Measurements from ENCODE around the gene KPNA3.

The KPNA3 gene

DNA sequence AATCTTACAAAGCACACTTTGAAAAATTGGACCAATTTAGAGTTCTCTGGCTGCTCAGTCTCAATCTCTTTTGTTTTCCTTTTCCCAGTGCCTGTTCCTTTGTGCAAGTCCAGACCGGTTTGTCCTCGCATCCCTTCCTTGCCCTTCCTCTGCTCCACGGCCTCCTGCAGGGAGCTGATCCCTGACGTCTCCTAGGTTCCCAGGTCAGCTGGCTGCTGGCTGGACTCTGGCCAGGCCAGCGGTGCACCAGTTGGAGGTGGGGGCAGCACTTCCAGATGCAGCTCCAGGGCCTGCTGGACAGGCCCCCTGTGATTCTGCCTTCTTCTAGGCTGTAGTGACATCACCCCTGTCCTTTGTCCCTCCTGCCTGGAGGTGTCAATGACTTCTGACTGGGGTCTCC lies 44.0 kb upstream of the KPNA3 start:
- Histone ChIP-seq H3K27me3 (no peaks in the 10 kb centered on the region), H3K4me1 (no peaks in the 10 kb centered on the region), H3K9me3 (no peaks in the 10 kb centered on the region), H3K4me3 (no peak overlapping the region), H3K36me3 (no peaks in the 10 kb centered on the region), H3K27ac (no peak overlapping the region)
- DNase-seq = no peak
- intact Hi-C loops (cut with DNase I; ENCODE audit: low total_unique reads) = no loop called here
- TF ChIP-seq, protein P1, sequence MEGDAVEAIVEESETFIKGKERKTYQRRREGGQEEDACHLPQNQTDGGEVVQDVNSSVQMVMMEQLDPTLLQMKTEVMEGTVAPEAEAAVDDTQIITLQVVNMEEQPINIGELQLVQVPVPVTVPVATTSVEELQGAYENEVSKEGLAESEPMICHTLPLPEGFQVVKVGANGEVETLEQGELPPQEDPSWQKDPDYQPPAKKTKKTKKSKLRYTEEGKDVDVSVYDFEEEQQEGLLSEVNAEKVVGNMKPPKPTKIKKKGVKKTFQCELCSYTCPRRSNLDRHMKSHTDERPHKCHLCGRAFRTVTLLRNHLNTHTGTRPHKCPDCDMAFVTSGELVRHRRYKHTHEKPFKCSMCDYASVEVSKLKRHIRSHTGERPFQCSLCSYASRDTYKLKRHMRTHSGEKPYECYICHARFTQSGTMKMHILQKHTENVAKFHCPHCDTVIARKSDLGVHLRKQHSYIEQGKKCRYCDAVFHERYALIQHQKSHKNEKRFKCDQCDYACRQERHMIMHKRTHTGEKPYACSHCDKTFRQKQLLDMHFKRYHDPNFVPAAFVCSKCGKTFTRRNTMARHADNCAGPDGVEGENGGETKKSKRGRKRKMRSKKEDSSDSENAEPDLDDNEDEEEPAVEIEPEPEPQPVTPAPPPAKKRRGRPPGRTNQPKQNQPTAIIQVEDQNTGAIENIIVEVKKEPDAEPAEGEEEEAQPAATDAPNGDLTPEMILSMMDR (IDR thresholded peaks at IDR 0.05) = no peak

DNA sequence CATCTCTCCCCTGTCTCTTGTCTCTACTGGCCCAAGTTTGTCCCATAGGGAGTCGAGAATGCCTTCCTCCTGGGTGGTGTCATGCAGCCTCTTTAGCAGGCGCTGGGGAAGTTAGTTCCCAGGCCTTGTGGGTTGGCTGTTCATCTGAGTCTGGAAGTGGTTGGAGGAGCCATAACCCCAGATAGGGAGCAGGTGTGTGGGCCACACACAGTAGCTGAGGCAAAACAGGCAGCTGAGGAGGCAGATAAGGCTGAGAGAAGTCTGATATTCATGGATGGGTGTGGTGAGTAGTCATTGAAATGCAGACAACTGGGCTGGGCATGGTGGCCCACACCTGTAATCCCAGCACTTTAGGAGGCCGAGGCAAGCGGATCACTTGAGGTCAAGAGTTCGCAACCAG lies 40.9 kb upstream of the KPNA3 start:
- intact Hi-C loops (cut with DNase I; ENCODE audit: low total_unique reads) = no loop called here

DNA sequence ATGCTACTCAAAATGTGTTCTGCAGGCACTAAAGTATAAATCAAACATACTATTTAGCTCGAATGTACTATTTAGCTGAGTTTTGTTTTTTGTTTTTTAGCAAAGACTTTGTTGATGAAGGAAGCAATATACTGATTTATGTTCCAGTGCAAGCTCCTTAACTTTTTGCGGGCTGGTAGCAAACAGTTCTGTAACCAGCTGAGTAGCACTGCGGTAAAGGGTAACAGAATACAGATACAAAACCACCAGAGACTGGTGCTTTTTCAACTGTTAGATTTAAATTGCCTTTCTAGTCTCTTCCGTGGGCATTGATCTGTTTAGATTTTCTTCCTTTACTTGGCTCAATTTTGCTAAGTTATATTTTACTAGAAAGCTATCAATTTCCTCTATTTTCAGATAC lies 39.0 kb upstream of the KPNA3 start:
- intact Hi-C loops (cut with DNase I; ENCODE audit: low total_unique reads) = no loop called here
- TF ChIP-seq, protein P1 (IDR thresholded peaks at IDR 0.05) = no peak
- no peak overlapping the region for H3K4me3 ChIP-seq
- H3K27ac ChIP-seq = no peak overlapping the region
- H3K4me1 ChIP-seq = no peaks in the 10 kb centered on the region
- no peaks in the 10 kb centered on the region for H3K36me3 ChIP-seq
- DNase-seq = no peak
- peaks cover 0 to 6% (median 0%) of the 10 kb centered on the region in 3 donors for H3K9me3 ChIP-seq
- H3K27me3 ChIP-seq = no peaks in the 10 kb centered on the region

More for the DNA sequence above, 40.9 kb upstream of the KPNA3 start:
- H3K36me3 ChIP-seq = no peaks in the 10 kb centered on the region
- H3K27ac ChIP-seq = no peak overlapping the region
- H3K4me3 ChIP-seq = no peak overlapping the region
- no peak for DNase-seq
- TF ChIP-seq, protein P1 (IDR thresholded peaks at IDR 0.05) = no peak
- H3K4me1 ChIP-seq = no peaks in the 10 kb centered on the region
- no peaks in the 10 kb centered on the region for H3K27me3 ChIP-seq
- peaks cover 0 to 6% (median 0%) of the 10 kb centered on the region in 3 donors for H3K9me3 ChIP-seq

DNA sequence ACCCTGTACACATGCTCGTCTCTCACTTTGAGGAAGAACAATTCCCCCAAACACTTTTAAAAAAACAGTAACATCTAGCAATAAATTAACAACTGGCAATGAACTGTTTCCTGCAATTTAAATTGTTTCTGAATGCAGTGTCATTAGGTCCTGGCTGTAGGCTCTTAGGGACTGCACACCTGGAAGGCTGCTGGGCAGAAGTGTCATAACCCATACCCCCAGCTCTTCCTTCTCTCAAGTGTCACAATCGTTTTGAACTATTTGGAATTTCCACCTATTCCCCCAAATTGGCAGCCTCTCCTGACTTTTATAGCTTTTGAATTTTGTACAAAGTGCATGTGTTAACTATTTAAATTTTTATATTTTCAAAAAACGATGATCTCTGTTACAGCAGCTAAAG lies 38.2 kb upstream of the KPNA3 start:
- no peak overlapping the region for H3K27ac ChIP-seq
- TF ChIP-seq, protein P1 (IDR thresholded peaks at IDR 0.05) = no peak
- peaks cover 0 to 6% (median 0%) of the 10 kb centered on the region in 3 donors for H3K9me3 ChIP-seq
- no peak overlapping the region for H3K4me3 ChIP-seq
- H3K4me1 ChIP-seq = no peaks in the 10 kb centered on the region
- DNase-seq = no peak
- intact Hi-C loops (cut with DNase I; ENCODE audit: low total_unique reads) = no loop called here
- no peaks in the 10 kb centered on the region for H3K36me3 ChIP-seq
- H3K27me3 ChIP-seq = no peaks in the 10 kb centered on the region

DNA sequence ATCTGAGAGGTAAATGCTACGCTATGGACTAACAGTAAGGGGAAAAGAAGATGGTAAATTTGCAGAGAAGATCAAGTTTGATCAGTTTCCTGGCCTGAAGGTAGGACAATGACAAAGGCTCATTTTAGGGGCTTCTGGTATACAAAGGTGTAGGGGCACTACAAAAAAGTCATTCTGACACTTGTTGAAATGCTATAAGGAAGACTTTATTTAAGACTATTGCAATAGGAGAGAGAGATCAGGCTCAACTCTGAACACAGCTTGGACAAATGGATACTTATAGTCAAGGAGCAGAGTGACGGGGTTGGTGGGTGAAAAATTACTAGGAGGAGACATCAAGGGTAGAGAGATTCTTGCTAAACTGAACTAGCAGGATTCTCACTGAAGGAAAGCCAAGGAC lies 37.2 kb upstream of the KPNA3 start:
- Histone ChIP-seq H3K36me3 (no peaks in the 10 kb centered on the region), H3K27me3 (no peaks in the 10 kb centered on the region), H3K4me3 (no peak overlapping the region), H3K9me3 (peaks cover 0 to 6% (median 0%) of the 10 kb centered on the region in 3 donors), H3K27ac (no peak overlapping the region), H3K4me1 (no peaks in the 10 kb centered on the region)
- TF ChIP-seq, protein P1 (IDR thresholded peaks at IDR 0.05) = no peak
- intact Hi-C loops (cut with DNase I; ENCODE audit: low total_unique reads) = no loop called here
- DNase-seq = no peak

DNA sequence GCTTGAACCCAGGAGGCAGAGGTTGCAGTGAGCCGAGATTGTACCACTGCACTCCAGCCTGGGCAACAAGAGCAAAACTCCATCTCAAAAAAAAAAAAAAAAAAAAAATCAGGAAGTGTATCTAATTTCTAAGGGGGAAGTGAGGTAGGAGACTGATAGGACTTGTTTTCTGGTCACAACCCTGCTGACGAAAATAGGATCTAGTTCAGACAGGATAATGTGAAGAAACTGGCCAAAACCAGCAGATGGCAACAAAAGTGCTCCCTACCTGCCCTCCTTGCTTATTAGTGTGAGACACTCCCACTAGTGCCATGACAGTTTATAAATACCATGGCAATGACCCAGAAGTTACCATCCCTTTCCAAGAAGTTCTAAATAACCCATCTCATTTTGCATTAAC lies 36.0 kb upstream of the KPNA3 start:
- Histone ChIP-seq H3K27me3 (no peaks in the 10 kb centered on the region), H3K9me3 (peaks cover 0 to 6% (median 0%) of the 10 kb centered on the region in 3 donors), H3K4me1 (no peaks in the 10 kb centered on the region), H3K27ac (no peak overlapping the region), H3K36me3 (no peaks in the 10 kb centered on the region), H3K4me3 (no peak overlapping the region)
- DNase-seq = no peak
- TF ChIP-seq, protein P1 (IDR thresholded peaks at IDR 0.05) = no peak
- intact Hi-C loops (cut with DNase I; ENCODE audit: low total_unique reads) = no loop called here

All from tibial artery (tissue), 4 donors.